Stimulated activated naive CD8-positive, alpha-beta T cell treated with anti-CD3 and anti-CD28 coated beads, Interleukin-15, amount 100 ng/mL, for 72 hours (primary cell): ENCODE results near the gene FBLN2.

Experiments used
- ATAC-seq: fragments of 150-1000 bp; cut with Tn5 transposase; 2 replicates; pipeline ENCODE4 v1.10.0; 2021; ENCODE audit warnings: mild to moderate bottlenecking, moderate library complexity
- DNase-seq, 2 donors: peaks; one replicate each; pipeline ENCODE4 v3.0.0; 2021 to 2022
- H3K27ac Mint-ChIP-seq, 2 donors: one replicate each; pipeline ENCODE4 v1.8.0; 2022; ENCODE audit warnings: mild to moderate bottlenecking in 2 of 2, mixed read lengths in 2 of 2, moderate library complexity in 2 of 2
- H3K27me3 Mint-ChIP-seq: one replicate; pipeline ENCODE4 v1.8.0; 2022; ENCODE audit warnings: mixed read lengths
- H3K4me1 Mint-ChIP-seq: one replicate; pipeline ENCODE4 v1.8.0; 2022; ENCODE audit warnings: mild to moderate bottlenecking, mixed read lengths
- H3K4me3 Mint-ChIP-seq, 2 donors: one replicate each; pipeline ENCODE4 v1.8.0; 2022; ENCODE audit warnings: mild to moderate bottlenecking in 2 of 2, mixed read lengths in 2 of 2, moderate library complexity in 1 of 2
- H3K9me3 Mint-ChIP-seq, 2 donors: one replicate each; pipeline ENCODE4 v1.8.0; 2022; ENCODE audit warnings: mixed read lengths in 2 of 2

The FBLN2 gene

GRCh38 chr3:13663781-13664535, 115.0 kb downstream of the FBLN2 start:
- ATAC-seq (no peak), DNase-seq (no peak)
- Mint-ChIP-seq H3K27me3 (peaks cover 16% of the 10 kb centered on the region), H3K4me1 (no peaks in the 10 kb centered on the region), H3K27ac (no peak overlapping the region), H3K4me3 (no peak overlapping the region), H3K9me3 (no peaks in the 10 kb centered on the region)

GRCh38 chr3:13665582-13666226, 116.8 kb downstream of the FBLN2 start:
- DNase-seq (no peak), ATAC-seq (no peak)
- H3K4me1 Mint-ChIP-seq = no peaks in the 10 kb centered on the region
- peaks cover 21% of the 10 kb centered on the region for H3K27me3 Mint-ChIP-seq
- H3K4me3 Mint-ChIP-seq = no peak overlapping the region
- no peak overlapping the region for H3K27ac Mint-ChIP-seq
- H3K9me3 Mint-ChIP-seq = no peaks in the 10 kb centered on the region

- H3K27ac Mint-ChIP-seq = no peak overlapping the region
- DNase-seq (no peak), ATAC-seq (no peak)
- H3K4me3 Mint-ChIP-seq = no peak overlapping the region
- H3K4me1 Mint-ChIP-seq = no peaks in the 10 kb centered on the region
- H3K27me3 Mint-ChIP-seq = peaks cover 21% of the 10 kb centered on the region
- no peaks in the 10 kb centered on the region for H3K9me3 Mint-ChIP-seq
Measured at GRCh38 chr3:13666227-13666619, 117.3 kb downstream of the FBLN2 start.

GRCh38 chr3:13666781-13667709, 118.1 kb downstream of the FBLN2 start:
- H3K27me3 Mint-ChIP-seq = peaks cover 21% of the 10 kb centered on the region
- no peak overlapping the region for H3K27ac Mint-ChIP-seq
- no peak for ATAC-seq
- DNase-seq = no peak
- no peak overlapping the region for H3K4me3 Mint-ChIP-seq
- H3K9me3 Mint-ChIP-seq = no peaks in the 10 kb centered on the region
- H3K4me1 Mint-ChIP-seq = no peaks in the 10 kb centered on the region

GRCh38 chr3:13668136-13668535, 119.2 kb downstream of the FBLN2 start:
- H3K4me1 Mint-ChIP-seq = no peaks in the 10 kb centered on the region
- no peak overlapping the region for H3K27ac Mint-ChIP-seq
- H3K4me3 Mint-ChIP-seq = no peak overlapping the region
- H3K27me3 Mint-ChIP-seq = peaks cover 21% of the 10 kb centered on the region
- H3K9me3 Mint-ChIP-seq = no peaks in the 10 kb centered on the region
- DNase-seq (no peak), ATAC-seq (no peak)

GRCh38 chr3:13669457-13669856, 120.5 kb downstream of the FBLN2 start:
- no peaks in the 10 kb centered on the region for H3K9me3 Mint-ChIP-seq
- no peak overlapping the region for H3K27ac Mint-ChIP-seq
- DNase-seq = no peak
- no peak overlapping the region for H3K4me3 Mint-ChIP-seq
- peaks cover 26% of the 10 kb centered on the region for H3K27me3 Mint-ChIP-seq
- no peak for ATAC-seq
- no peaks in the 10 kb centered on the region for H3K4me1 Mint-ChIP-seq

GRCh38 chr3:13670292-13670691, 121.4 kb downstream of the FBLN2 start:
- ATAC-seq (no peak), DNase-seq (no peak)
- no peaks in the 10 kb centered on the region for H3K9me3 Mint-ChIP-seq
- H3K4me3 Mint-ChIP-seq = no peak overlapping the region
- H3K27me3 Mint-ChIP-seq = peaks cover 31% of the 10 kb centered on the region
- H3K27ac Mint-ChIP-seq = no peak overlapping the region
- no peaks in the 10 kb centered on the region for H3K4me1 Mint-ChIP-seq

GRCh38 chr3:13671482-13672233, 122.7 kb downstream of the FBLN2 start:
- H3K27me3 Mint-ChIP-seq = peaks cover 36% of the 10 kb centered on the region
- no peak overlapping the region for H3K4me3 Mint-ChIP-seq
- H3K9me3 Mint-ChIP-seq = no peaks in the 10 kb centered on the region
- no peaks in the 10 kb centered on the region for H3K4me1 Mint-ChIP-seq
- DNase-seq (no peak), ATAC-seq (no peak)
- H3K27ac Mint-ChIP-seq = no peak overlapping the region

GRCh38 chr3:13673207-13673606, 124.3 kb downstream of the FBLN2 start:
- no peak overlapping the region for H3K4me3 Mint-ChIP-seq
- DNase-seq (no peak), ATAC-seq (no peak)
- peaks cover 24% of the 10 kb centered on the region for H3K27me3 Mint-ChIP-seq
- H3K4me1 Mint-ChIP-seq = no peaks in the 10 kb centered on the region
- no peaks in the 10 kb centered on the region for H3K9me3 Mint-ChIP-seq
- H3K27ac Mint-ChIP-seq = no peak overlapping the region

GRCh38 chr3:13674538-13675185, 125.7 kb downstream of the FBLN2 start:
- no peaks in the 10 kb centered on the region for H3K4me1 Mint-ChIP-seq
- DNase-seq (no peak), ATAC-seq (no peak)
- no peaks in the 10 kb centered on the region for H3K9me3 Mint-ChIP-seq
- H3K27me3 Mint-ChIP-seq = peaks cover 15% of the 10 kb centered on the region
- H3K4me3 Mint-ChIP-seq = no peak overlapping the region
- no peak overlapping the region for H3K27ac Mint-ChIP-seq

- Mint-ChIP-seq H3K4me3 (no peak overlapping the region), H3K27me3 (peaks cover 15% of the 10 kb centered on the region), H3K9me3 (no peaks in the 10 kb centered on the region), H3K4me1 (no peaks in the 10 kb centered on the region), H3K27ac (no peak overlapping the region)
- DNase-seq = no peak
- no peak for ATAC-seq
Measured at GRCh38 chr3:13676356-13677017, 127.6 kb downstream of the FBLN2 start.

- Mint-ChIP-seq H3K9me3 (no peaks in the 10 kb centered on the region), H3K4me3 (no peak overlapping the region), H3K27me3 (peaks cover 15% of the 10 kb centered on the region), H3K4me1 (no peaks in the 10 kb centered on the region), H3K27ac (no peak overlapping the region)
- DNase-seq (no peak), ATAC-seq (no peak)
Measured at GRCh38 chr3:13677272-13677671, 128.3 kb downstream of the FBLN2 start.

- H3K27me3 Mint-ChIP-seq = no peaks in the 10 kb centered on the region
- H3K27ac Mint-ChIP-seq = no peak overlapping the region
- no peaks in the 10 kb centered on the region for H3K4me1 Mint-ChIP-seq
- ATAC-seq (no peak), DNase-seq (no peak)
- H3K9me3 Mint-ChIP-seq = no peaks in the 10 kb centered on the region
- H3K4me3 Mint-ChIP-seq = no peak overlapping the region
Measured at GRCh38 chr3:13681931-13682330, 133.0 kb downstream of the FBLN2 start.

GRCh38 chr3:13682331-13683013, 133.5 kb downstream of the FBLN2 start:
- ATAC-seq (peak; percentile 38), DNase-seq (no peak)

More at GRCh38 chr3:13682331-13683013, 133.5 kb downstream of the FBLN2 start:
- H3K9me3 Mint-ChIP-seq = no peaks in the 10 kb centered on the region
- H3K4me1 Mint-ChIP-seq = no peaks in the 10 kb centered on the region
- no peak overlapping the region for H3K27ac Mint-ChIP-seq
- no peaks in the 10 kb centered on the region for H3K27me3 Mint-ChIP-seq
- H3K4me3 Mint-ChIP-seq = no peak overlapping the region
